22Rv1 (cell line): Measurements from ENCODE around the gene MBD2.
A peak's percentile ranks its signal among the peaks of the same experiment; 100 is the strongest.

ENCODE experiments used
- H3K27ac ChIP-seq: fragments of 450-650 bp; 2 replicates; pipeline ENCODE4 v1.5.1; 2017
- CTCF ChIP-seq: fragments of 450-650 bp; IDR thresholded peaks from 2 replicates; pipeline ENCODE4 v1.5.1; 2017; ENCODE audit warnings: mild to moderate bottlenecking
- ZFX ChIP-seq: fragments of 450-650 bp; IDR thresholded peaks from 2 replicates; pipeline ENCODE4 v1.6.1; 2017; ENCODE audit warnings: antibody characterized with exemption, borderline replicate concordance

Gene MBD2

GRCh38 chr18:54247511-54248175 lies 23.2 kb upstream of the MBD2 start:
- TF ChIP-seq ZFX (no peak), CTCF (no peak)
- peak overlapping the region; percentile 42 for H3K27ac ChIP-seq

DNA sequence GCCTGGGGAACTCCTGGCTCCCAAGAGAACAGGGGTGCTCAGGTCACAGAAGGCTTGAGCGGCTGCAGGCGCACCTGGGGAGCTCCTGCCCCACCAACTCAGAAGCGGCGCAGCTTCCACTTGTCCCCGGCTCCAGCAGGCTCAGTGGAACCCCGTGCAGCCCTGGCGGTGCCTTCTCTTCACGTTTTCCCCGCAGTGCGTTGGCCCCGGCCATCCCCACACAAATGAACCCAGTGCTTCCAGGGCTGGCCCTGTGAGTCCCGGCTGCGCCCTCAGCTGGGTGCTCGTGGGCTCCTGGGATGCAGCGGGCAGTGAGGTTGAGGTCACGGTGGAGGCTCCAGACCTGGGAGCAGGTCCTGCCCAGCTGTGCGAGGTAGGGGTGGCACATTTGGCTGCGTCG lies 17.9 kb upstream of the MBD2 start:
- TF ChIP-seq ZFX (no peak), CTCF (no peak)
- no peak overlapping the region for H3K27ac ChIP-seq

DNA sequence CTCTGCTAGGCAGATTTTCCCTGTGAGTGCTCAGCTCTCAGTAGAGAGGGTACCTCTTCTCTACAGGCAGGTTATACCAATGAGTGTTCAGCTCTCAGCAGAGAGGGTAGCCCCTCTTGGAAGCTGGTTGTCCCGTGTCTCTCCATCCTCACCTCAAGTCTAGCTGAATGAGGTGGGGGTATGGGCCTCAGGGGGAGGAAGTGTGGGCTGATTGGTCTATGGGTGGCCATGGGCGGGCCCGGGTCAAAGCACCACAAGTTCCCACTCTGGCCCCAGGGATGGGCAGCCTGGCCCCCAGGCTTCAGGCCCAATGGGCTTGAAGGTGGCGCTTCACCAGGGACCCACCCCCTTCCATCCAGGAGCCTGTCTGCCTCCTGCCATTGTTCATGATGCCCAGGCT lies 17.0 kb upstream of the MBD2 start:
- TF ChIP-seq ZFX (no peak), CTCF (no peak)

DNA sequence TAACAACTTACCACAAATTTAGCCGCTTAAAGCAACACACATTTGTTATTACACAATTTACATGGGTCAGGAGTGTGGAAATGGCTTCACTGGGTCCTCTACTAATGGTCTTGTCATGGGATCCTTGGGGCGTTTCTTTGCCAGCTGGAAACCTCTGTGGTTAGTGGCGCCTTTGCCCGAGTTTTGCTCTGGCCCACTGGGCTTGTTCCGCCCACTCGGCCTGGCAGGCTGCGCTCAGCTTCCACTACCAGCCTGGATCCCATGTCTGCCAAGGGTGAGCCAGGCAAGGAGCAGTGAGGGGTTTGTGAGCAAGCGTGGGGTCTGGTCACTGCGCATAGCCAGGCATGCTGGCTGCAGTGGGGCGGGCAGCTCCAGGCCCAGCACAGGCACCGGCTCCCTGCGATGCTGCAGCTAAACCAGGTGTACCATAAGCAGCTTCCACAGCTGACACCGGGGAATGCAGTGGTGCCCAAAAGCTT lies 16.2 kb upstream of the MBD2 start:
- no peak overlapping the region for H3K27ac ChIP-seq
- TF ChIP-seq ZFX (no peak), CTCF (no peak)

More for the DNA sequence above, 17.0 kb upstream of the MBD2 start:
- H3K27ac ChIP-seq = no peak overlapping the region

DNA sequence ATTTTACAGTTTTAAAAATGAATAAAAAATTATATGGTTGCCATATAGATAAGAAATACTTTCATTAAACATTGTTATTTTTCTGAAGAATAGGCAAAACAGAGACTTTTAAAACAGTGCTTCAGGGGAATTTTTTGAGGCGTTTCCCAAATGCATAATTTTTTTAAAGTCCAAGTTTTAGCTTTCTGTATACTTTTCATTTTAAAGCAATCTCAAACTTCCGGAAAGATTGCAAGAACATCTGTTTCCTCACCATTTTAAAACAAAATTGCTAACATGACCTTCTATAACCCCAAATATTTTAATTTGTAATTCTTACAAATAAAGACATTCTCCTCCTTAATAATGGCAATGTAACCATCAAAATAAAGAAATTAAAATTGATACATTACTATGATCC lies 15.1 kb upstream of the MBD2 start:
- no peak overlapping the region for H3K27ac ChIP-seq
- TF ChIP-seq ZFX = no peak

- TF ChIP-seq CTCF (no peak), ZFX (no peak)
- no peak overlapping the region for H3K27ac ChIP-seq
Measured at GRCh38 chr18:54239091-54239490, 14.6 kb upstream of the MBD2 start.

DNA sequence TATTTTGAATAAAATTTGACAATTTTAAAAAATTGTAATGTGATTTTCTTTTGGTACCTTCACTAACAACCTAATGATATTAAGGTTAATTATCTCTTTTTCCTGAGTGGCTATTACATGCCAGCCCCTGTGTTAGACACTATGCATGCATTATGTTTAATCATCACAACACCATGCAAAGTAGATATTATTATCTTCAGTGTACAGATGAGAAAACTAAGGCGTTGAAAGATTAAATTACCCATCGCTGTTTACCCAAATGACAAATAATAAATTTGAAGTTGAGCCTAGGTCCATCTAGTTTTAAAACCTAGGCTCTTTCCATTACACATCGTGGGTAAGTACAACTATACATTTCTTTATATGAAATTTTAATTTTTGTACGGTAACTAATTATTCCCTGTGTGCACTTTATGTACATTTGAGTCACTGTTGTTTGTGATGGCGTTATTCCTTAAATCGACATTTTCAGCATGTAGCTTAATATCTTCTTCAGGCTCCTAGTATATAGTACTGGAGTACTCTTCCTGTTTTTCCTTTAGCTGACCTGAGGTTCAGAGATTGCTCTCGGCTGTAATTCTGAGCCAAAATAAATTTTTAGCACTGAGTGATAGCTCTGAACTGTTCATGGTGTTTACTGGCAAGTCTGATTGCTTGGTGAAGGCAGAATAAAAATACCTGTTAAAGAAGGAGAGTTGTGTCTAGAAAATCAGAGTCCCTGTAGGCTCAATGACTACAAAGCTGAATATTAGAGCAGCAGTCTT lies 13.9 kb upstream of the MBD2 start:
- no peak overlapping the region for H3K27ac ChIP-seq
- TF ChIP-seq ZFX = no peak
- TF ChIP-seq CTCF = no peak
